Body of pancreas (tissue), 4 donors: ENCODE data around the gene ST7L. TPM values are rescaled to one million over a fixed set of nuclear protein-coding genes. Genes with fewer than 3 reads are reported as not detected.

Experiments
- ATAC-seq: fragments of 150-250 bp; one replicate; pipeline ENCODE4 v1.9.1; 2016
- DNase-seq, 4 donors: peaks; one replicate each; pipeline ENCODE4 v3.0.0-alpha.2; 2019
- H3K27ac ChIP-seq, 4 donors: fragments of 200-600 bp; sonication (generic); 1 replicate in 3 of 4; 2 replicates in 1 of 4; pipeline versions ENCODE4 v1.5.1 to v1.6.1; 2016 to 2019; ENCODE audit warnings: mild to moderate bottlenecking in 1 of 4, mixed read lengths in 1 of 4, moderate library complexity in 1 of 4
- H3K27me3 ChIP-seq, 2 donors: fragments of 200-600 bp; sonication (generic); one replicate each; pipeline ENCODE4 v1.6.0; 2016; ENCODE audit warnings: mild to moderate bottlenecking in 1 of 2
- H3K36me3 ChIP-seq, 2 donors: fragments of 200-600 bp; sonication (generic); replicated peaks in 1 of 2; 2 replicates each; pipeline ENCODE4 v1.5.1; 2016; ENCODE audit warnings: low read depth in 2 of 2; ENCODE audit not compliant: insufficient read depth in 1 of 2
- H3K4me1 ChIP-seq: fragments of 200-600 bp; sonication (generic); one replicate; pipeline ENCODE4 v1.6.0; 2016
- H3K4me3 ChIP-seq, 2 donors: fragments of 200-600 bp; sonication (generic); 1 replicate in 1 of 2; 2 replicates in 1 of 2; pipeline ENCODE4 v1.5.1; 2016 to 2019
- H3K9me3 ChIP-seq, 3 donors: fragments of 200-600 bp; sonication (generic); 1 replicate in 2 of 3; 2 replicates in 1 of 3; pipeline ENCODE4 v1.5.1; 2016
- CTCF ChIP-seq, 7 experiments: fragments of 450-650 bp in 4 of 7; fragments of 200-600 bp in 3 of 7; sonication (generic) in 3 of 7; IDR thresholded peaks; one replicate each; pipeline ENCODE4 v1.5.1; 2016 to 2019; ENCODE audit warnings: antibody characterized with exemption in 7 of 7
- POLR2A ChIP-seq, 3 donors: fragments of 450-650 bp; IDR thresholded peaks; one replicate each; pipeline ENCODE4 v1.6.1; 2016; ENCODE audit warnings: antibody characterized with exemption in 3 of 3, mild to moderate bottlenecking in 2 of 3
- WGBS, 2 donors: methylation state at CpG; one replicate each; pipeline ENCODE4 v1.1.5; 2017; 5-methylcytosine and 5-hydroxymethylcytosine counted together
- intact Hi-C: fragments of 100-400 bp; cut with DNase I; formaldehyde crosslinking; loops from one replicate; pipeline ENCODE4 v1.15.1; 2023
- total RNA-seq, 2 donors: library from RNA; depleted of rRNA; stranded (reverse); fragments of >200 nt; gene quantifications; one replicate each; pipeline ENCODE4 v1.1.0, GENCODE V29; 2016

The ST7L gene
- total RNA-seq, 2 donors from 2014 or later, result 9.6 to 22.3 TPM

- 86 to 88% methylated on average over 2 to 4 of the region's 4 CpGs for WGBS, 2 donors
- TF ChIP-seq POLR2A (IDR thresholded peaks at IDR 0.05) (no peak), CTCF (IDR thresholded peaks at IDR 0.05) (no peak)
- intact Hi-C loops, result no loop called here
- H3K36me3 ChIP-seq, result peaks cover 0 to 14% of the 10 kb centered on the region in 2 donors
- H3K4me1 ChIP-seq, result no peaks in the 10 kb centered on the region
- DNase-seq (no peak), ATAC-seq (no peak)
- no peaks in the 10 kb centered on the region for H3K9me3 ChIP-seq
- no peaks in the 10 kb centered on the region for H3K27me3 ChIP-seq
- H3K4me3 ChIP-seq, result no peak overlapping the region
- no peak overlapping the region for H3K27ac ChIP-seq
Observed at GRCh38 chr1:112605633-112606327, 13.2 kb downstream of the ST7L start.

- intact Hi-C loops, result no loop called here
- WGBS, 2 donors, result 94 to 100% methylated on average over 1 of the region's 1 CpG
Observed at GRCh38 chr1:112603541-112603940, 15.4 kb downstream of the ST7L start.

DNA sequence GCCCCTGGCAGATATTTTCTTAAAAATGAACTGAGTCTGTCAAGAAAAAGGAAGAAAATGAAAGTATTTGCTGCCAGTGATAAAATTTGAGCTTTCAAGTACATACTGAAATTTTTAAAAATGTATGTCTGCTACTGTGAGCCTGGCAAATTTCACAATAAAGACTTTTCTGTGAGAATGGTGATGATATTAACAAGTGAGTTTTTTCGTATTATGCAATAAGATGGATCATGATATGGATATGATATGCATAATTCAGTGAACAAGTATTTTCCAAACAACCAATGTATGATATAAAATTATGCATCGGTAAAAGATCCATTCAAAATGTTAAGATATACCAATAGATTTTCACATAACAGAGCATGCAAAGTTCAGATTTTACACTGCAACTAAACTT is 15.9 kb downstream of the ST7L start:
- H3K9me3 ChIP-seq, result no peaks in the 10 kb centered on the region
- DNase-seq (no peak), ATAC-seq (no peak)
- H3K36me3 ChIP-seq, result peaks cover 0 to 4% of the 10 kb centered on the region in 2 donors
- no peak overlapping the region for H3K27ac ChIP-seq
- TF ChIP-seq CTCF (IDR thresholded peaks at IDR 0.05) (no peak), POLR2A (IDR thresholded peaks at IDR 0.05) (no peak)
- WGBS, 2 donors, result 96 to 97% methylated on average over 2 of the region's 2 CpGs
- no peaks in the 10 kb centered on the region for H3K27me3 ChIP-seq
- H3K4me1 ChIP-seq, result no peaks in the 10 kb centered on the region
- intact Hi-C loops, result no loop called here
- no peak overlapping the region for H3K4me3 ChIP-seq

More at GRCh38 chr1:112603541-112603940, 15.4 kb downstream of the ST7L start:
- no peaks in the 10 kb centered on the region for H3K4me1 ChIP-seq
- DNase-seq, result no peak
- H3K27ac ChIP-seq, result no peak overlapping the region
- peaks cover 0 to 5% of the 10 kb centered on the region in 2 donors for H3K36me3 ChIP-seq
- no peak overlapping the region for H3K4me3 ChIP-seq
- H3K27me3 ChIP-seq, result no peaks in the 10 kb centered on the region
- TF ChIP-seq POLR2A (IDR thresholded peaks at IDR 0.05) (no peak), CTCF (IDR thresholded peaks at IDR 0.05) (no peak)
- ATAC-seq, result no peak
- H3K9me3 ChIP-seq, result no peaks in the 10 kb centered on the region

DNA sequence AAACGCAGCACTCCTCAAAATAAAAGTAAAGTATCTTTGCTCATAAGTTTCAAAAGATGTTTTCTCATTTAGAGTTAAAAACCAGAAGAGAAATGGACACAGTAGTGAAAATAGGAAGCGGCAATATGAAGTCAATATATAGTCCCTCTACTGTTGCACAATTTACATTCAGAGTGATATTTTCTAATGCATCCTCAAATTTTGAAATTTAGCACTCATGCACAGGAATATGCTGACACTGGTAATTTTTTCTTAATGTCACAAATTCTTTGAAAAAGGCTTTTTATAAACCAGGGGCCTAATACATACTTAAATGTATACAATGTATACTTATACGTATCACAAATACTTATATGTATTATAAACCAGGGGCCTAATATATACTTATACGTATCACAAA is 19.5 kb downstream of the ST7L start:
- TF ChIP-seq CTCF (IDR thresholded peaks at IDR 0.05) (no peak), POLR2A (IDR thresholded peaks at IDR 0.05) (no peak)
- no peak for ATAC-seq
- peaks cover 4 to 11% of the 10 kb centered on the region in 2 donors for H3K36me3 ChIP-seq

More for the DNA sequence above, 19.5 kb downstream of the ST7L start:
- intact Hi-C loops, result no loop called here
- 88 to 93% methylated on average over 4 of the region's 4 CpGs for WGBS, 2 donors
- H3K4me1 ChIP-seq, result no peaks in the 10 kb centered on the region
- no peak overlapping the region for H3K27ac ChIP-seq
- H3K27me3 ChIP-seq, result no peaks in the 10 kb centered on the region
- DNase-seq, result no peak
- H3K9me3 ChIP-seq, result no peaks in the 10 kb centered on the region
- H3K4me3 ChIP-seq, result no peak overlapping the region
